Measurements from ENCODE around the gene TCF4.

Gene TCF4

GRCh38 chr18:55265130-55265675, 322.8 kb downstream of the TCF4 start:
- no peak for DNase-seq (ENCODE audit: low read depth in 2 of 2)

- no peak for DNase-seq (ENCODE audit: low read depth in 2 of 2)
Observed at GRCh38 chr18:55264108-55264507, 323.9 kb downstream of the TCF4 start.

- no peak for DNase-seq (ENCODE audit: low read depth in 2 of 2)
Observed at GRCh38 chr18:55262021-55262560, 325.9 kb downstream of the TCF4 start.

GRCh38 chr18:55261253-55261652, 326.7 kb downstream of the TCF4 start:
- no peak for DNase-seq (ENCODE audit: low read depth in 2 of 2)

- no peak for DNase-seq (ENCODE audit: low read depth in 2 of 2)
Observed at GRCh38 chr18:55258088-55258487, 329.9 kb downstream of the TCF4 start.

GRCh38 chr18:55256929-55257289, 331.1 kb downstream of the TCF4 start:
- no peak for DNase-seq (ENCODE audit: low read depth in 2 of 2)

GRCh38 chr18:55256226-55256928, 331.6 kb downstream of the TCF4 start:
- DNase-seq (ENCODE audit: low read depth in 2 of 2): no peak

GRCh38 chr18:55253814-55254213, 334.2 kb downstream of the TCF4 start:
- no peak for DNase-seq (ENCODE audit: low read depth in 2 of 2)

GRCh38 chr18:55252901-55253300, 335.1 kb downstream of the TCF4 start:
- no peak for DNase-seq (ENCODE audit: low read depth in 2 of 2)

- DNase-seq (ENCODE audit: low read depth in 2 of 2): no peak
Observed at GRCh38 chr18:55252053-55252675, 335.8 kb downstream of the TCF4 start.

GRCh38 chr18:55251254-55251971, 336.6 kb downstream of the TCF4 start:
- DNase-seq (ENCODE audit: low read depth in 2 of 2): no peak

GRCh38 chr18:55250768-55251173, 337.2 kb downstream of the TCF4 start:
- no peak for DNase-seq (ENCODE audit: low read depth in 2 of 2)

- no peak for DNase-seq (ENCODE audit: low read depth in 2 of 2)
Observed at GRCh38 chr18:55249550-55249949, 338.4 kb downstream of the TCF4 start.

- no peak for DNase-seq (ENCODE audit: low read depth in 2 of 2)
Observed at GRCh38 chr18:55248495-55248894, 339.5 kb downstream of the TCF4 start.

GRCh38 chr18:55247032-55247431, 341.0 kb downstream of the TCF4 start:
- DNase-seq (ENCODE audit: low read depth in 2 of 2): no peak

- DNase-seq (ENCODE audit: low read depth in 2 of 2): no peak
Observed at GRCh38 chr18:55246278-55246677, 341.7 kb downstream of the TCF4 start.

GRCh38 chr18:55245211-55245614, 342.8 kb downstream of the TCF4 start:
- no peak for DNase-seq (ENCODE audit: low read depth in 2 of 2)

- no peak for DNase-seq (ENCODE audit: low read depth in 2 of 2)
Observed at GRCh38 chr18:55244546-55244945, 343.4 kb downstream of the TCF4 start.

- no peak for DNase-seq (ENCODE audit: low read depth in 2 of 2)
Observed at GRCh38 chr18:55243857-55244256, 344.1 kb downstream of the TCF4 start.

GRCh38 chr18:55243255-55243654, 344.7 kb downstream of the TCF4 start:
- no peak for DNase-seq (ENCODE audit: low read depth in 2 of 2)

- no peak for DNase-seq (ENCODE audit: low read depth in 2 of 2)
Observed at GRCh38 chr18:55240978-55241377, 347.0 kb downstream of the TCF4 start.

GRCh38 chr18:55239740-55240139, 348.3 kb downstream of the TCF4 start:
- DNase-seq (ENCODE audit: low read depth in 2 of 2): no peak

Measured in stimulated activated CD8-positive, alpha-beta memory T cell treated with anti-CD3 and anti-CD28 coated beads, Interleukin-15, amount 100 ng/mL, for 48 hours (primary cell).